PC-3 (cell line): ENCODE data around the gene RCAN1. TPM values are rescaled to one million over a fixed set of nuclear protein-coding genes. Genes with fewer than 3 reads are reported as not detected.

Experiments used
- ATAC-seq: fragments of 200-7000 bp; cut with Tn5 transposase; 2 replicates; pipeline ENCODE4 v1.9.1; 2020; ENCODE audit warnings: mild to moderate bottlenecking, moderate library complexity
- BruUV-seq: library from RNA; stranded (reverse); fragments of 400-500 nt; replicated peaks from 2 replicates; lab custom pipeline; 2021; lab: Mats Ljungman, UMichigan
- CTCF ChIA-PET: fragments of 300-600 bp; sonication (Branson Sonifier 250); formaldehyde crosslinking; loops from one replicate; lab custom pipeline; 2022; ENCODE audit warnings: antibody characterized with exemption; lab: Charles Lee
- POLR2A ChIA-PET: fragments of 300-600 bp; sonication (Branson Sonifier 250); formaldehyde crosslinking; loops from one replicate; lab custom pipeline; 2022; ENCODE audit warnings: antibody characterized with exemption; ENCODE audit not compliant: unreplicated experiment; lab: Charles Lee
- DNase-seq: peaks from one replicate; pipeline ENCODE4 v3.0.0-alpha.2; 2015
- H2AFZ ChIP-seq: fragments of 300-600 bp; sonication (generic); 2 replicates; pipeline ENCODE4 v1.6.0; 2016; ENCODE audit warnings: antibody characterized with exemption, low read length
- H3F3A ChIP-seq: fragments of 300-600 bp; sonication (generic); one replicate; pipeline ENCODE4 v1.6.0; 2017; ENCODE audit warnings: antibody characterized with exemption, low read length, control low read depth, mild to moderate bottlenecking; ENCODE audit not compliant: unreplicated experiment
- H3K27ac ChIP-seq: fragments of 300-600 bp; sonication (generic); 2 replicates; pipeline ENCODE4 v1.5.1; 2016; ENCODE audit warnings: mild to moderate bottlenecking, low read length
- H3K27me3 ChIP-seq: fragments of 300-600 bp; sonication (generic); 2 replicates; pipeline ENCODE4 v1.6.1; 2016; ENCODE audit warnings: low read length, mixed read lengths
- H3K36me3 ChIP-seq: fragments of 300-600 bp; sonication (generic); 2 replicates; pipeline ENCODE4 v1.6.1; 2016; ENCODE audit warnings: low read depth, mixed run types, low read length, mixed read lengths
- H3K4me1 ChIP-seq: fragments of 300-600 bp; sonication (generic); 2 replicates; pipeline ENCODE4 v1.5.1; 2016; ENCODE audit warnings: low read length; ENCODE audit not compliant: insufficient read depth
- H3K4me2 ChIP-seq: fragments of 300-600 bp; sonication (generic); 2 replicates; pipeline ENCODE4 v1.6.0; 2016; ENCODE audit warnings: low read length
- H3K4me3 ChIP-seq: fragments of 300-600 bp; sonication (generic); 2 replicates; pipeline ENCODE4 v1.5.1; 2016; ENCODE audit warnings: mild to moderate bottlenecking, low read length, mixed read lengths
- H3K79me2 ChIP-seq: fragments of 300-600 bp; sonication (generic); 2 replicates; pipeline ENCODE4 v1.6.1; 2017; ENCODE audit warnings: low read length, mixed read lengths
- H3K9ac ChIP-seq: fragments of 300-600 bp; sonication (generic); 2 replicates; pipeline ENCODE4 v1.6.0; 2016; ENCODE audit warnings: mild to moderate bottlenecking, low read length
- H3K9me2 ChIP-seq: fragments of 300-600 bp; sonication (generic); replicated peaks from 2 replicates; pipeline ENCODE4 v1.6.1; 2016; ENCODE audit warnings: mixed run types, low read length, mixed read lengths
- H3K9me3 ChIP-seq: fragments of 300-600 bp; sonication (generic); 2 replicates; pipeline ENCODE4 v1.6.1; 2016; ENCODE audit warnings: low read length, mixed read lengths
- H4K20me1 ChIP-seq: fragments of 300-600 bp; sonication (generic); 2 replicates; pipeline ENCODE4 v1.6.1; 2016; ENCODE audit warnings: low read length, mixed read lengths
- EZH2 ChIP-seq: fragments of 300-600 bp; sonication (generic); IDR thresholded peaks from one replicate; pipeline ENCODE4 v1.6.1; 2017; ENCODE audit warnings: antibody characterized with exemption, mild to moderate bottlenecking, low read length; ENCODE audit not compliant: unreplicated experiment
- EZH2phosphoT487 ChIP-seq: fragments of 300-600 bp; sonication (generic); IDR thresholded peaks from 2 replicates; pipeline ENCODE4 v1.6.1; 2018; ENCODE audit warnings: mild to moderate bottlenecking, antibody characterized with exemption, low read length, borderline replicate concordance
- intact Hi-C: fragments of 100-400 bp; cut with micrococcal nuclease; formaldehyde crosslinking; loops from 2 replicates; pipeline ENCODE4 v1.9.0; 2023
- total RNA-seq: library from RNA; depleted of rRNA; stranded (reverse); fragments of >200 nt; gene quantifications from 2 replicates; pipeline ENCODE4 v1.2.3, GENCODE V29; 2014
- TF ChIP-seq, protein P1 (sequence below): fragments of 300-600 bp; sonication (generic); conservative IDR thresholded peaks from 2 replicates; pipeline ENCODE4 v1.5.1; 2017; ENCODE audit warnings: antibody characterized with exemption, low read depth, mild to moderate bottlenecking, low read length

The RCAN1 gene
- total RNA-seq, 1 experiment from 2014 or later: 26.2 TPM

GRCh38 chr21:34602061-34602460 lies 12.9 kb downstream of the RCAN1 start:
- Histone ChIP-seq H3K4me2 (no peak overlapping the region), H3K9me3 (no peaks in the 10 kb centered on the region), H3K9ac (no peak overlapping the region), H3K9me2 (no peaks in the 10 kb centered on the region), H3K27ac (no peak overlapping the region), H4K20me1 (no peaks in the 10 kb centered on the region), H3K79me2 (no peaks in the 10 kb centered on the region), H3K4me3 (no peak overlapping the region), H3K27me3 (no peaks in the 10 kb centered on the region), H2AFZ (no peak overlapping the region), H3F3A (no peaks in the 10 kb centered on the region), H3K4me1 (peaks cover 24% of the 10 kb centered on the region), H3K36me3 (no peaks in the 10 kb centered on the region)
- no TSS peak for BruUV-seq
- ChIA-PET POLR2A (interaction anchor here (1.0 to 1.3 kb wide), 2 partner anchors 75 to 86 kb away, joined by 3 to 8 read pairs; no protein-coding TSS in a partner anchor), CTCF (interaction anchor here (0.9 to 2.0 kb wide), 5 partner anchors 20 to 91 kb away, joined by 3 to 28 read pairs (median 5); no protein-coding TSS in a partner anchor)
- TF ChIP-seq EZH2phosphoT487 (no peak), EZH2 (no peak)
- TF ChIP-seq, protein P1, sequence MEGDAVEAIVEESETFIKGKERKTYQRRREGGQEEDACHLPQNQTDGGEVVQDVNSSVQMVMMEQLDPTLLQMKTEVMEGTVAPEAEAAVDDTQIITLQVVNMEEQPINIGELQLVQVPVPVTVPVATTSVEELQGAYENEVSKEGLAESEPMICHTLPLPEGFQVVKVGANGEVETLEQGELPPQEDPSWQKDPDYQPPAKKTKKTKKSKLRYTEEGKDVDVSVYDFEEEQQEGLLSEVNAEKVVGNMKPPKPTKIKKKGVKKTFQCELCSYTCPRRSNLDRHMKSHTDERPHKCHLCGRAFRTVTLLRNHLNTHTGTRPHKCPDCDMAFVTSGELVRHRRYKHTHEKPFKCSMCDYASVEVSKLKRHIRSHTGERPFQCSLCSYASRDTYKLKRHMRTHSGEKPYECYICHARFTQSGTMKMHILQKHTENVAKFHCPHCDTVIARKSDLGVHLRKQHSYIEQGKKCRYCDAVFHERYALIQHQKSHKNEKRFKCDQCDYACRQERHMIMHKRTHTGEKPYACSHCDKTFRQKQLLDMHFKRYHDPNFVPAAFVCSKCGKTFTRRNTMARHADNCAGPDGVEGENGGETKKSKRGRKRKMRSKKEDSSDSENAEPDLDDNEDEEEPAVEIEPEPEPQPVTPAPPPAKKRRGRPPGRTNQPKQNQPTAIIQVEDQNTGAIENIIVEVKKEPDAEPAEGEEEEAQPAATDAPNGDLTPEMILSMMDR: no peak
- DNase-seq: no peak
- ATAC-seq: no peak
- intact Hi-C loops: no loop called here

DNA sequence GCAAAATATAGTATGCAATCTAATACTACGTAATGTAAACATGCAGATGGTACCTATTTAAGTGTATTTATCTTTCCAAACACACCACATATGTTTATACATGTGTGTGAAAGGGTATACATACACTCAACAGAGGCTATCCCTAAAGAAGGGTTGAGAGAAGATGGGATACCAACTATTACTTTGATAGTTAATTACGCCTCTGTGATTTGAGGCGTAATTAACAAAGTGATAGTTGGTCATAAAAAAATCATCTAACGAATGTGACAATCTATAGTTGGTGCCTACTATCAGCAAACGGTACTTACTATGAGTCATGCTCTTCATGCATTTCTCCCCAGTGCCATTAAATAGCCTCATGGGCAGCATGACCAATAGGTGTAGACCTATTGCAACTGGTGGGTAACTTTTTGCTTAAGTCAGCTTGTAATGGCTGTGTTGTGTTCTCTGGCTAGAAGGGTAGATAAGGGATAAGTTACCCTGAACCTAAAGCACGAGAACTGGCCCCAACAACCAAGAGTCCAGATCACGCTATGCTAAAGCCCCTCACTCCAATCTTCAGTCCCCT lies 15.3 kb downstream of the RCAN1 start:
- peak overlapping the region; percentile 85 for H3K27ac ChIP-seq
- H3K4me1 ChIP-seq: peaks cover 24% of the 10 kb centered on the region
- intact Hi-C loops: loop anchor here (1.0 to 2.0 kb wide), 3 partner anchors 48 to 73 kb away; no protein-coding TSS in a partner anchor

More for the DNA sequence above, 15.3 kb downstream of the RCAN1 start:
- no peaks in the 10 kb centered on the region for H3F3A ChIP-seq
- BruUV-seq: no TSS peak
- POLR2A ChIA-PET: no interaction called here
- no peak overlapping the region for H3K4me3 ChIP-seq
- TF ChIP-seq EZH2: no peak
- TF ChIP-seq, protein P1: no peak
- no peak for TF ChIP-seq EZH2phosphoT487
- no peaks in the 10 kb centered on the region for H3K79me2 ChIP-seq
- ATAC-seq (peak; percentile 33), DNase-seq (peak; percentile 43)
- H3K36me3 ChIP-seq: no peaks in the 10 kb centered on the region
- H3K9me3 ChIP-seq: no peaks in the 10 kb centered on the region
- no peaks in the 10 kb centered on the region for H3K9me2 ChIP-seq
- no peaks in the 10 kb centered on the region for H3K27me3 ChIP-seq
- no peak overlapping the region for H2AFZ ChIP-seq
- H3K9ac ChIP-seq: no peak overlapping the region; the same call in 1 of the 2 replicates
- H4K20me1 ChIP-seq: no peaks in the 10 kb centered on the region
- H3K4me2 ChIP-seq: peak overlapping the region; percentile 23
- CTCF ChIA-PET: interaction anchor here (0.6 kb wide), 1 partner anchor 800 kb away, joined by 3 read pairs; no protein-coding TSS in a partner anchor
